ENCODE measurements around the gene LGR6.

DNA sequence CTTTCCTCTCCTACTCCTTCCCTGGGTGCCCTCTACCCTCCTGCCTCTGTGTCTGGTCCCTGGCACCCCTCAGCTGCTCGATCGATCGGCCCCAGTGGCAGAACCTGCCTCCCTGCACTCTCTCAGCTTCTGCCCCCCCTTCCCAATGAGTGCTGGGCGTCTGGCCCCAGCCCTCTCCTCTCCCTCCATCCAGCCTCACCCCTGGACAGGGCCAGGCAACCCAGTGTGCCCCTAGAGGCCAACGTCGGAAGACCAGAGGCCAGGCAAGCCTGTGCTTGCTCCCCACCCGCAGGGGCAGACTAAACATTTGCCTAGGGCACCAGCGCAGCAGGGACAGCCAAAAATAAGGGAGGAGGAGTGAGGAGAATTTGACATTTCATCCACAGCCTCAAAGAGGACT is 43.5 kb downstream of the LGR6 start:
- TF ChIP-seq SNAI2 (CRISPR knock-in tag; IDR thresholded peaks at IDR 0.05) (no peak), TCF4 (CRISPR knock-in tag; IDR thresholded peaks at IDR 0.05; ENCODE audit: borderline replicate concordance) (no peak), RARB (CRISPR knock-in tag; IDR thresholded peaks at IDR 0.05) (no peak), ZC3H10 (CRISPR knock-in tag; IDR thresholded peaks at IDR 0.05) (no peak), PATZ1 (CRISPR knock-in tag; IDR thresholded peaks at IDR 0.05; ENCODE audit: borderline replicate concordance) (no peak), BACH2 (CRISPR knock-in tag; IDR thresholded peaks at IDR 0.05; ENCODE audit: borderline replicate concordance) (no peak)
